Stimulated activated CD4-positive, alpha-beta T cell treated with anti-CD3 and anti-CD28 coated beads, Interleukin-1b, Interleukin-23, amount 100 ng/mL, for 4 hours (primary cell): ENCODE results near the gene CMPK1.

Source experiments
- DNase-seq, 2 donors: peaks; one replicate each; pipeline ENCODE4 v3.0.0-alpha.2; 2020; ENCODE audit warnings: low read depth in 2 of 2

The CMPK1 gene

DNA sequence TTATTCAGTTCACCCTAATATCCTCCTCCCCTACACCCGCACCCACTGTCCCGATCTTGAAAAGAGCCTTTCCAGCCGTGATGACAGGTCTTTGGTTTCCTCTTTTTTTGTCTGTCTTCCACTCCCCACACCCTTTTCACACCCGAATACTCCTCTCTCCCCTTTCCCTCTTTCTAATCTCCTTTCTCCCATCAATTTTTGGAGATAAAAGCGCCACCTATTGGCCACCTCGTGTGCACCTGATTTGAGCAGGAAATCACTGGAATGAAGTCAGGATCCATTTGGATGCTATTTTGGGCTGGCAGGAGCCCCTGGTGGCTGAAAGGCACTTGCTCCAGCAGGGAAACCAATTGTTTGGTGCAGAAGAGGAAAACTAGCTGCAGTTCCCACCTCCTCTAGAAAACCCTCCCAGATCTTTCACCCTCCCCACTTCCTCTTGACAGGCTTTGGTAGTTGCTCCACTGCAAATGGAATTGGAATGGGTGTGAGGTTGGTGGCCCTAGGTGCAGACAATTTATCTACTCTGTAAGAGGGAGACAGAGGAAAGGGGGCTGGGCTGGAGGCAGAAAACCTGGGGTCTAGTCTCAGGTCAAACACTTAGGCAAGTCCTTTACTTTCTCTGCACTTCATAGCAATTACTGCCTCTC is 90.9 kb downstream of the CMPK1 start:
- DNase-seq, result no peak
